ENCODE measurements around the gene ZNF428.

The ZNF428 gene

DNA sequence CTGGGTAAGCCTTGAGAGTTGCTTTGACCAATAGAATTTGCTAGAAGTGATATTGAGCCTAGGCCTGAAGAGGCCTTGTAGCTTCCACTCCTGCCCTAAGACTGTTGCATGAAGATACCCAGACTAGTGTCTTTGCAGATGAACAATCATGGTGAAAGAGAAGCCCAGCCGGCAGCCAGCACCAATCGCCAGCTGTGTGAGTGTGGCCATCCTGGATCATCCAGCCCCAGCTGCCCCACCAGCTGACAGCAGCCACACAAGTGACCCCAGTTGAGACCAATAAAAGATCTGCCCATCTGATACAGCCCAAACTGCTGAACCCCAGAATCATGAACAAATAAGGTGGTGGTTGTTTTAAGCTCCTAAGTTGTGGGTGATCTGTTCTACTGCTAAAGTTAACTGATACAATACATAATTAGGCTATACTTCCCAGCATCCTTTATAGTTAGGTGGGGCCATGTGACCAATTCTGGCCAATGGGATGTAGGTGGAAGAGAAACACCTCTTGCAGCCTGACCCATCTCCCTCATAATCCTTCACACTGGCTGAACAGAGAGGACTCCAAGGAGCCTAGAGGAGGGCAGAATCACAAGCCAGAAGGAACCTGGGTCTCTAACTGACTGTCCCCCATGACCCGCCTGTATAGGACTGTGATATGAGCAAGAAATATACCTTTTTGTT lies 9.4 kb upstream of the ZNF428 start:
- H3K4me1 ChIP-seq (ENCODE audit: control insufficient read depth, insufficient read depth, low read length): peaks cover 3% of the 10 kb centered on the region; the same call in 1 of the 2 replicates

DNA sequence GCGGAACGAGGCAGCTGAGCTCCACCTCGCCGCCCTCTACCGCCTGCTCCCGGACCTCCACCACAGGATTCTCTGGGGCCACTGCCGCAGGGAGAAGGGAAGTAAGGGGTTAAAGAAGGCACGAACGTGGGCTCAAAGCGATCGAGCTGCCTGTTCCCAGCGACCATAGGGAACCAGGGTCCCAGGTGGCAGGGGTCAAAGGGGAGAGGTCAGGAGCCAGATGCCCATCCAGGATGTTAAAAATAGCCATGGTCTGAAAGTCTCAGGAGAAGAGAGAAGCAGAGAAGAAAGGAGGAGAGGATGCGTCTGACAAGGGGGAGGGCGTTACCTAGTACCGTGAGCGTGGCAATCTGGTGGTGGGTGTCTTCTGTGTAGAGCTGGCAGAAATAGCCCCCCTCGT lies 7.4 kb upstream of the ZNF428 start:
- Histone ChIP-seq H3K36me3 (ENCODE audit: control insufficient read depth, insufficient read depth, low read length) (no peaks in the 10 kb centered on the region), H3K9me3 (ENCODE audit: control insufficient read depth, insufficient read depth, low read length) (no peaks in the 10 kb centered on the region), H3K27me3 (ENCODE audit: control insufficient read depth, insufficient read depth, low read length) (peaks cover 4% of the 10 kb centered on the region; the same call in 1 of the 2 replicates), H3K27ac (ENCODE audit: low read depth, low read length) (no peak overlapping the region), H3K4me3 (ENCODE audit: low read depth, low read length) (no peak overlapping the region), H3K4me1 (ENCODE audit: control insufficient read depth, insufficient read depth, low read length) (peaks cover 3% of the 10 kb centered on the region; the same call in 1 of the 2 replicates), H3K9ac (ENCODE audit: low read depth, low read length) (no peak overlapping the region)

More for the DNA sequence above, 9.4 kb upstream of the ZNF428 start:
- Histone ChIP-seq H3K4me3 (ENCODE audit: low read depth, low read length) (no peak overlapping the region), H3K27me3 (ENCODE audit: control insufficient read depth, insufficient read depth, low read length) (peaks cover 4% of the 10 kb centered on the region; the same call in 1 of the 2 replicates), H3K36me3 (ENCODE audit: control insufficient read depth, insufficient read depth, low read length) (no peaks in the 10 kb centered on the region), H3K9ac (ENCODE audit: low read depth, low read length) (no peak overlapping the region), H3K27ac (ENCODE audit: low read depth, low read length) (no peak overlapping the region), H3K9me3 (ENCODE audit: control insufficient read depth, insufficient read depth, low read length) (no peaks in the 10 kb centered on the region)

DNA sequence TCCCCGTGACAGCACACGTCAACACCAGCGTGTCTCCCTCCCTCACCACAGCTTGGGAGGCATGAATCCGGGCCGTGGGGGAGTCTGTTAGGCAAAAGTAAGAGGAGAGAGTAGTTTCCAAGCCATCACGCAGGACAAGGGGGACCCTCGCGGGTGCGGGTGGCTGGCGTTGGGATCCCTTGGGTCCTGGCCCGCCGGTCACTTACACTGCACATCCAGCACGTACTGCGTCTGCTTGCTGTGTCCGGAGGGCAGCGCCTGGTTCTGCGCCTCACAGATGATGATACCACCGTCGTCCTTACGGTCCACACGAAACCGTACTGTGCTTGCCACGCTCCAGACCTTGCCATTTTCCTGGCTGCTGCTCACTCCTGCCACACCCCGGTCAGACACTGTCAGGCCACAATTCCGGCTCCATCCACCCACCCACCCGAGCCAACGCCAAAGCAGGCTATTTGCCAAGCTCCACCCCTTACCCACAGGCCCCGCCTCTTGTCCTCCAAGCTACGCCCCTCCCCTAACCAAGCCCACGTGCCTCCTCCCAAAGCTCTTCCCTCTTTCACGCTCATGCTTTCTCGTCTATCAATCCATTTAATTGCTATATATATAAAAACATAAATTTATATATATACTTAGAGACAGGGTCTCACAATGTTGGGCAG lies 6.6 kb upstream of the ZNF428 start:
- Histone ChIP-seq H3K9ac (ENCODE audit: low read depth, low read length) (no peak overlapping the region), H3K36me3 (ENCODE audit: control insufficient read depth, insufficient read depth, low read length) (no peaks in the 10 kb centered on the region), H3K27me3 (ENCODE audit: control insufficient read depth, insufficient read depth, low read length) (peaks cover 4% of the 10 kb centered on the region; the same call in 1 of the 2 replicates), H3K27ac (ENCODE audit: low read depth, low read length) (no peak overlapping the region), H3K4me1 (ENCODE audit: control insufficient read depth, insufficient read depth, low read length) (peaks cover 3% of the 10 kb centered on the region; the same call in 1 of the 2 replicates), H3K9me3 (ENCODE audit: control insufficient read depth, insufficient read depth, low read length) (no peaks in the 10 kb centered on the region), H3K4me3 (ENCODE audit: low read depth, low read length) (no peak overlapping the region)

DNA sequence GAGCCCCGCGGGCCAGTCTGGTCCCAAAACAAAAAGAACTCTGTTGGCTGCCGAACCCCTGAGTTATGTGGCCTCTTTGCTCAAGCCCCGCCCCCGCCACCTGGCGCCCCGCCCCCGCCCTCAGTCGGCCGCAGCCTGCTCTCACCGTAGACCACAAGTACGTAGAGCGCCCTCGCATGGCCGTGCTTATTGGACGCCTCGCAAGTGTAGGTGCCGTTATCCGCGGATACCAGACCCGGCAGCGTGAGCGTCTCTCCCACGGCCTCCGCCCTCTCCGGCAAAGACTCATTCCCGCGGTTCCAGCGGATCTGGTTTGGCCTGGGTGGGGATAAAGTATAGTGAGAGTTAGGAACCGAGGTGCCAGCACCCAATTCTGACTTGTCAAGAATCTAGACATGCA lies 5.5 kb upstream of the ZNF428 start:
- peaks cover 9% of the 10 kb centered on the region; the same call in 1 of the 2 replicates for H3K4me1 ChIP-seq (ENCODE audit: control insufficient read depth, insufficient read depth, low read length)
- H3K27ac ChIP-seq (ENCODE audit: low read depth, low read length): no peak overlapping the region
- H3K9ac ChIP-seq (ENCODE audit: low read depth, low read length): no peak overlapping the region
- peaks cover 4% of the 10 kb centered on the region; the same call in 1 of the 2 replicates for H3K27me3 ChIP-seq (ENCODE audit: control insufficient read depth, insufficient read depth, low read length)
- no peaks in the 10 kb centered on the region for H3K36me3 ChIP-seq (ENCODE audit: control insufficient read depth, insufficient read depth, low read length)
- H3K4me3 ChIP-seq (ENCODE audit: low read depth, low read length): no peak overlapping the region
- no peaks in the 10 kb centered on the region for H3K9me3 ChIP-seq (ENCODE audit: control insufficient read depth, insufficient read depth, low read length)

DNA sequence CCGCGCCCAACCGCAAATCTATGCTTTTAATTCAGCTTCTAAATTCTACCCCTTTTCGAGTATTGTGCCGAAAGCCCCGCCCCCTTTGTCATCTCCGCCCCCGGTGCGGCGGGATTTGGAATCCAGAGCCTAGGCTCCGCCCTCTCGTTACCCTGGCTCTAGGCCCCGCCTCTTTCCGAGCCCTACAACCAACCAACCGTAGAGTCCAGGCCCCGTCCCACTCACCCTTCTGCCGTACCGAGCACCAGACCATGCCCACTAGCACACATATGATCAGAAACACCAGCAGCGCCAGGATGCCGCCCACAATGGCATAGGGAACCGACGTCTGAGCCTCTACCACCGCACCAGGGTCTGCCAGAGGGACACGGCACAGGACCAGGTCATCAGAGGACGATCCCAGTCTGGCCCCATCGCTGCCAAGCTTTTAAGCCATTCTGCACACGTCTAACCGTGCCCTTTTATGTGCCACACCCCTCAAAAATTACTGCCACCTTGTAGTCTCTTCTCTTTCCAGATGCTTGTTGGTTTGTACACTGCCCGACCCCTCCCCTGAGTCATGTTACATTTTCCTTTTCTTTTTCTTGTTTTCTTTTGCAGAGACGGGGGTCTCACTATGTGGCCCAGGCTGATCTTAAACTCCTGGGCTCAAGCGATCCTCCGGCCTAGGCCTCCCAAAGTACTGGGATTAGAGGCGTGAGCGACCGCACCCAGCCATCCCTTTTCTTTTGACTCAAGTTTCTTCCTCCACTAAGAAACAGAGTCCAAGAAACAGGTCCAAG lies 4.7 kb upstream of the ZNF428 start:
- H3K27ac ChIP-seq (ENCODE audit: low read depth, low read length): no peak overlapping the region
- no peaks in the 10 kb centered on the region for H3K9me3 ChIP-seq (ENCODE audit: control insufficient read depth, insufficient read depth, low read length)
- no peaks in the 10 kb centered on the region for H3K36me3 ChIP-seq (ENCODE audit: control insufficient read depth, insufficient read depth, low read length)
- no peak overlapping the region for H3K9ac ChIP-seq (ENCODE audit: low read depth, low read length)
- H3K4me1 ChIP-seq (ENCODE audit: control insufficient read depth, insufficient read depth, low read length): peaks cover 9% of the 10 kb centered on the region; the same call in 1 of the 2 replicates
- H3K27me3 ChIP-seq (ENCODE audit: control insufficient read depth, insufficient read depth, low read length): peaks cover 4% of the 10 kb centered on the region; the same call in 1 of the 2 replicates
- H3K4me3 ChIP-seq (ENCODE audit: low read depth, low read length): no peak overlapping the region

DNA sequence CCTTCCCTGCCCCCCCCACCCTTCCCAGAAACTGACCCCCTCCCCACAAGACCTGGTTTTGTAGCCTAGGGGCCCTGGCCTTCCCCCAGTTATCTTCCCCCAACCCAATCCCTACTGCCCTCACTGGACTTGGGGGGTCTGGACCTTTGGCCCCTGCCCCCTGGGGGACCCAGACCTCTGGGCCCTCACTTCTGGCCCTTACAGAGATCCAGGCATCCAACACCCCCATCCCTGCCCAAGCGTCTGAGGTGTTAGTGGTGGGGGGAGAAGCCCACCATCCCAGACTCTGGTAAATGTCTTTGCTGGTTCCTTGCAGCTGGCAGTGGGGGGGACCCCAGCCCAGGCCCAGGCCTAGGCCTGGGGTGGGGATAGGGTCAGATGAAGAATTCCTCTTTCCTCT lies 3.5 kb upstream of the ZNF428 start:
- Histone ChIP-seq H3K4me3 (ENCODE audit: low read depth, low read length) (no peak overlapping the region), H3K9me3 (ENCODE audit: control insufficient read depth, insufficient read depth, low read length) (no peaks in the 10 kb centered on the region), H3K4me1 (ENCODE audit: control insufficient read depth, insufficient read depth, low read length) (peaks cover 9% of the 10 kb centered on the region; the same call in 1 of the 2 replicates), H3K9ac (ENCODE audit: low read depth, low read length) (no peak overlapping the region), H3K36me3 (ENCODE audit: control insufficient read depth, insufficient read depth, low read length) (no peaks in the 10 kb centered on the region), H3K27me3 (ENCODE audit: control insufficient read depth, insufficient read depth, low read length) (no peaks in the 10 kb centered on the region), H3K27ac (ENCODE audit: low read depth, low read length) (no peak overlapping the region)

DNA sequence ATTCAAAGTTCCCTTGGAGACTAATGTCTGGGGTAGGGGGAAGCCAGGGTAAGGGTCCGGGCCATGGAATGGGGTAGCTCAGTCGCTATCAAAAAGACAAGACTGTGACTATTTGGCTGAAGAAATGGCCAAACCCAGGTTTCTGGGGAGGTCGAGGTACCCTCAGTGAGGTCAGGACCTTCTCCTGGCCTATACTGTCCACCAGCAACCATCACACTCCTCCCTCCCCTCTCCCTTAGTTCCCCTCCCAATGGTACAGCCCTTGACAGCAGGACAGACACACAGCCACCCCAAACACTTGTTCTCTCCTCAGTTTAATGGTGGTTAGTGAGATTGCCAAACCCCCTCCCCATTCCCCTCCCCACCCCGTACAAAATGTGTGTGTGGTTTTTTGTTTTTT lies 2.6 kb upstream of the ZNF428 start:
- Histone ChIP-seq H3K36me3 (ENCODE audit: control insufficient read depth, insufficient read depth, low read length) (no peaks in the 10 kb centered on the region), H3K27ac (ENCODE audit: low read depth, low read length) (no peak overlapping the region), H3K9ac (ENCODE audit: low read depth, low read length) (no peak overlapping the region), H3K4me1 (ENCODE audit: control insufficient read depth, insufficient read depth, low read length) (peaks cover 9% of the 10 kb centered on the region; the same call in 1 of the 2 replicates), H3K27me3 (ENCODE audit: control insufficient read depth, insufficient read depth, low read length) (no peaks in the 10 kb centered on the region), H3K4me3 (ENCODE audit: low read depth, low read length) (no peak overlapping the region), H3K9me3 (ENCODE audit: control insufficient read depth, insufficient read depth, low read length) (no peaks in the 10 kb centered on the region)

DNA sequence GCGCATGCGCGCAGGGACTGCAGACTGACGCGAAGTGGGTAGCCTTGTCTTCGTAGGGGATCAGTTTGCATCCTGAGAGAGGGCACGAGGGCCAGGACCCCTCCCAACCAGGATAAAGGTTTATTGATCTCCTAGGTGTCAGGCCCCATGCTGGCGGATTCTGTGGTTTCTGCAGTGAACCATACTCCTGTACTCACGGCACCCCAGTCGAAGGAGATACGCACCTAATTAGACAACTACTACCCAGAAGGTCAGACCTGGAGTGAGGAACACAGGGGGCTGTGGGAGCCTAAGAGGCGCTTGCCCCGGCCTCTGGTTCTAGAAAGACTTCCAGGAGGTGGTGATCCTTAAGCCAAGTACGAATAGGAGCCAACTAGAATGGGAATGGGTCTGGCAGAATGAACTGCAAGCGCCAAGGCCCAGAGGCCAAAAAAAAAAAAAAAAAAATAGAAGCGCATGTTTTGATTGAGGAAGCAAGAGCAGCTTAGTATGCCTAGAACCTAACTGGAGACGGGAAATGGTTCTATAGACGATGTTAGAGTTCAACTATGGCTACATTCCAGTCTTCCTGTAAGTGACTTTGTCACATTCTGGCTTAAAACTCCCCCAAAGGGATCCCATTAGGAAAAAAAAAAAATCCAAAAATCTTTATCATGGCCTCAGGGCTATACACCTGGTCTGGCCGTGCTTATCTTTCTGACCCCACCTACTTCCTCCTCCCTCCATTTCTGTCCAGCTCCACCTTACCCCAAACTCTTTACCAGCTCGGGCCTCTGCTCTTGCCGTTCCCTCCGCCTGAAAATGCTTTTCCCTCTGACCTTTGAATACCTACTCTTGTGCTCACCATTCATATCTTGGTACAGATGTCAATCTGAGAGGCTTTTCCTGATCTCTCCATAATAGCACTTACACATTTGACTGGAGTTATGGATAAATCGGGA lies 902 bp upstream of the ZNF428 start:
- Histone ChIP-seq H3K27me3 (ENCODE audit: control insufficient read depth, insufficient read depth, low read length) (no peaks in the 10 kb centered on the region), H3K4me1 (ENCODE audit: control insufficient read depth, insufficient read depth, low read length) (peaks cover 9% of the 10 kb centered on the region; the same call in 1 of the 2 replicates), H3K9me3 (ENCODE audit: control insufficient read depth, insufficient read depth, low read length) (no peaks in the 10 kb centered on the region), H3K27ac (ENCODE audit: low read depth, low read length) (peak overlapping the region; percentile 97), H3K9ac (ENCODE audit: low read depth, low read length) (no peak overlapping the region), H3K4me3 (ENCODE audit: low read depth, low read length) (peak overlapping the region; percentile 69), H3K36me3 (ENCODE audit: control insufficient read depth, insufficient read depth, low read length) (no peaks in the 10 kb centered on the region)

DNA sequence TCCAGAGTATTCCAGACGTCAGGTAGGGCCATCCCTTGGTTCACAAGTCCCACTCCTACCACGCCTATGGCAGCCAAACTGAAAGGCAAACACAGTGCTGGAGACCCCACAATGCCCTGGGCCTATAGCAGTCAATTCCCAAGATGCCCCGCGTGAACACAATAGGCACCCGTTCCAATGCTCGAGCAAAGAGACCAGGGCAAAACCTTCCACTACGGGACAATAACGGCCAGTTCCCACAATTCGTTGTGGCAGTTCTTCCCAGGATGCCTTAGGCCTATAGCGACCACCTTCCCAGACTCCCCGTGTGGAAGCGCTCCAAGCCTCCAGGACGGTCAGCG lies 538 bp downstream of the ZNF428 start:
- Histone ChIP-seq H3K4me3 (ENCODE audit: low read depth, low read length) (peak overlapping the region; percentile 69), H3K9ac (ENCODE audit: low read depth, low read length) (peak overlapping the region; percentile 90), H3K9me3 (ENCODE audit: control insufficient read depth, insufficient read depth, low read length) (no peaks in the 10 kb centered on the region), H3K36me3 (ENCODE audit: control insufficient read depth, insufficient read depth, low read length) (peaks cover 2% of the 10 kb centered on the region; the same call in 1 of the 2 replicates), H3K4me1 (ENCODE audit: control insufficient read depth, insufficient read depth, low read length) (0 out of 2 replicates have a peak, but pooled peaks cover 6% of the 10 kb centered on the region), H3K27me3 (ENCODE audit: control insufficient read depth, insufficient read depth, low read length) (no peaks in the 10 kb centered on the region), H3K27ac (ENCODE audit: low read depth, low read length) (peak overlapping the region; percentile 97)

DNA sequence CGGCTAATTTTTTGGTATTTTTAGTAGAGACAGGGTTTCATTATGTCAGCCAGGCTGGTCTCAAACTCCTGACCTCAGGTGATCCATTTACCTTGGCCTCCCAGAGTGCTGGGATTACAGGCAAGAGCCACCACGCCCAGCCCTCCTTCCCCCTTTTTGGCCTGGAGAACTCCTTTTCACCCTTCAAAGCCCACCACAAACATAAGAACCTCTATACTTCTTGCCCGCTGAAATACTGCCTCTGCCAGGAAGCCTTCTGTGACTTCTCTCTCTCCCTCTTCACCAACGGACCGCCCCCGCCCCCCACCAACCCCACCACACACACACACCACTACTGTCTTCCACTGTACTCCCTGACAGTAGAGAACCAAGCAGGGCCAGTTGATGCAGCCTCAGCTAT lies 2.5 kb downstream of the ZNF428 start:
- Histone ChIP-seq H3K27ac (ENCODE audit: low read depth, low read length) (no peak overlapping the region), H3K4me1 (ENCODE audit: control insufficient read depth, insufficient read depth, low read length) (0 out of 2 replicates have a peak, but pooled peaks cover 6% of the 10 kb centered on the region)

More for the DNA sequence above, 2.5 kb downstream of the ZNF428 start:
- no peaks in the 10 kb centered on the region for H3K27me3 ChIP-seq (ENCODE audit: control insufficient read depth, insufficient read depth, low read length)
- H3K9ac ChIP-seq (ENCODE audit: low read depth, low read length): no peak overlapping the region
- peaks cover 15% of the 10 kb centered on the region for H3K36me3 ChIP-seq (ENCODE audit: control insufficient read depth, insufficient read depth, low read length)
- no peak overlapping the region for H3K4me3 ChIP-seq (ENCODE audit: low read depth, low read length)
- H3K9me3 ChIP-seq (ENCODE audit: control insufficient read depth, insufficient read depth, low read length): no peaks in the 10 kb centered on the region

All from HUES48 (cell line).